Activated CD8-positive, alpha-beta T cell treated with anti-CD3 and anti-CD28 coated beads, Interleukin-2, amount 10 ng/mL, durations not matched to agents 7 days and 5 days (primary cell): ENCODE data around the gene SWAP70. TPM values are rescaled to one million over a fixed set of nuclear protein-coding genes. Genes with fewer than 3 reads are reported as not detected.

Experiments used
- ATAC-seq: fragments of 150-1000 bp; cut with Tn5 transposase; one replicate; pipeline ENCODE4 v1.10.0; 2021; ENCODE audit warnings: moderate library complexity
- CTCF ChIA-PET: fragments of 350-600 bp; sonication (Branson Sonifier 250); formaldehyde crosslinking; loops from one replicate; lab custom pipeline; 2021; ENCODE audit warnings: antibody characterized with exemption; lab: Charles Lee
- POLR2A ChIA-PET: fragments of 350-600 bp; sonication (Branson Sonifier 250); formaldehyde crosslinking; loops from one replicate; lab custom pipeline; 2021; ENCODE audit warnings: antibody characterized with exemption; lab: Charles Lee
- DNase-seq: peaks from one replicate; pipeline ENCODE4 v3.0.0-alpha.2; 2020
- H3K27ac Mint-ChIP-seq: one replicate; pipeline ENCODE4 v1.8.0; 2021; ENCODE audit warnings: mild to moderate bottlenecking, mixed read lengths
- H3K27me3 Mint-ChIP-seq: one replicate; pipeline ENCODE4 v1.8.0; 2021; ENCODE audit warnings: low read depth, mixed read lengths
- H3K36me3 Mint-ChIP-seq: one replicate; pipeline ENCODE4 v1.8.0; 2021; ENCODE audit warnings: low read depth, mixed read lengths
- H3K4me1 Mint-ChIP-seq: one replicate; pipeline ENCODE4 v1.8.0; 2021; ENCODE audit warnings: low read depth, mixed read lengths
- H3K4me3 Mint-ChIP-seq: one replicate; pipeline ENCODE4 v1.8.0; 2021; ENCODE audit warnings: mild to moderate bottlenecking, mixed read lengths
- H3K9me3 Mint-ChIP-seq: one replicate; pipeline ENCODE4 v1.8.0; 2022; ENCODE audit warnings: mixed read lengths; ENCODE audit not compliant: insufficient read depth
- total RNA-seq, 2 experiments: library from RNA; stranded (reverse); gene quantifications; one replicate each; pipeline ENCODE4 v1.2.3, GENCODE V29; 2021

The SWAP70 gene
- total RNA-seq, 2 experiments from 2014 or later: 11.5 to 13.3 TPM

DNA sequence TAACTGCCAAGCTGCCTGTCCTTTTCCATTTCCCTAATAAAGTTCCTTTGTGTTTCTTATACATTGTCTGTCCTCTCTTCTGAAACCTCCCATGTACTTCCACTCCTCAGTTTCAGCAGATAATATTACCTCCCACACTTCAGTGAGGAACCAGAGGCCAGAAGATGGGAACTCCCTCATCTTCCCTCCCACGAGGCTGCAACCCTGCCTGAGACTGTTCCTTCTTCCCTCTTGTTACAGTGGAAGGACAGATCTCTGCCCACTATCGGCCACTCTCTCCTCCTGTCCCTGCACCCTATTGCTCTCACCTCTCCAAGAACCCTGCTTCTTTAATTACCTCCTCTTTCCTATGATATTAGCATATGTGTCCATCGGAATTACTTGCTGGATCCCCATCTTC is 38.1 kb upstream of the SWAP70 start:
- no peaks in the 10 kb centered on the region for H3K36me3 Mint-ChIP-seq
- POLR2A ChIA-PET: no interaction called here
- CTCF ChIA-PET: interaction anchor here (1.0 to 6.1 kb wide), 2 partner anchors 12 to 119 kb away, joined by 4 to 23 read pairs; no protein-coding TSS in a partner anchor
- ATAC-seq (no peak), DNase-seq (no peak)
- H3K9me3 Mint-ChIP-seq: no peaks in the 10 kb centered on the region
- no peaks in the 10 kb centered on the region for H3K4me1 Mint-ChIP-seq
- no peak overlapping the region for H3K4me3 Mint-ChIP-seq
- H3K27ac Mint-ChIP-seq: no peak overlapping the region
- peaks cover 15% of the 10 kb centered on the region for H3K27me3 Mint-ChIP-seq

DNA sequence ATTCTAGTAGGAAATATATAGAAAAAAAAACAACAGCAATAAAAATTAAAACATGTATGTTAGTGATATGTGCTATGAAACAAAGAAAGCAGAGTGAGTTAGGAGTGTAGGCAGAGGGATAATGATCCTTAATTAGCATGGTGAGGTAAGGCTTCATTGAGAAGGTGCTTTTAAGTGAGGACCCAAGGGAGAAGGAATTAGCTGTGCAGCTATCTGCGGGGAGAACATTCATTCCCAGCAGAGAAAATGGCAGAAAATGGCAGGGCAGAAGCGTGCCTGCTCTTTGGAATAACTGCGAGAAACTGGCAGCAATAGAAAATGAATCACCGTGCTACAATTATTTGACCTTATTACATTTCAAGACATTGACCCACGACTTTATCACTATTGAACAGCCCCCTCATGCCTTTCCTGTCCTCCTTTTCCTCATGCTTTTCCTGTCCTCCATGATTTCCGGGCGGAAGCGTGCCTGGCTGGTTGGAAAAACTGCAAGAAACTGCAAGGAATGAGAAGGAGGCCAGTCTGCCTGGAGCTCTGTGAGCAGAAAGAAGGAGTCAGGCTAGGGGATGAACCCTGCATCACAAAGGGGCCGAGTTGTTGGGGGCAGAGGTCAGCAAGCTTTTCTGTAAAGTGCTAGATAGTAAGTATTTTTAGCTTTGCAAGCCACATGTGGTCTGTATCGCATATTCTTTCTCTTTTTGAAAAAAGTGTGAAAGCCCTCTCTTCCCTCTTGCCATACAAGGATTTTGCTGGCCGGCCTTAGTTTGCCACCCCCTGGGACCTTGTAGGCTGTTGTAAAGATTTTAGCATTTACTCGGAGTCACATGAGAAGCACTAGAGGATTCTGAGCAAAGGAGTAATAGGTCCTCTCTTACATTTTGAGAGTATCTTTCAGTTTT is 37.1 kb upstream of the SWAP70 start:
- CTCF ChIA-PET: interaction anchor here (6.1 kb wide), 1 partner anchor 13 kb away, joined by 23 read pairs; no protein-coding TSS in a partner anchor
- H3K36me3 Mint-ChIP-seq: no peaks in the 10 kb centered on the region
- no peak overlapping the region for H3K4me3 Mint-ChIP-seq
- DNase-seq (no peak), ATAC-seq (no peak)
- no peak overlapping the region for H3K27ac Mint-ChIP-seq
- peaks cover 15% of the 10 kb centered on the region for H3K27me3 Mint-ChIP-seq
- no peaks in the 10 kb centered on the region for H3K9me3 Mint-ChIP-seq
- POLR2A ChIA-PET: no interaction called here
- no peaks in the 10 kb centered on the region for H3K4me1 Mint-ChIP-seq

DNA sequence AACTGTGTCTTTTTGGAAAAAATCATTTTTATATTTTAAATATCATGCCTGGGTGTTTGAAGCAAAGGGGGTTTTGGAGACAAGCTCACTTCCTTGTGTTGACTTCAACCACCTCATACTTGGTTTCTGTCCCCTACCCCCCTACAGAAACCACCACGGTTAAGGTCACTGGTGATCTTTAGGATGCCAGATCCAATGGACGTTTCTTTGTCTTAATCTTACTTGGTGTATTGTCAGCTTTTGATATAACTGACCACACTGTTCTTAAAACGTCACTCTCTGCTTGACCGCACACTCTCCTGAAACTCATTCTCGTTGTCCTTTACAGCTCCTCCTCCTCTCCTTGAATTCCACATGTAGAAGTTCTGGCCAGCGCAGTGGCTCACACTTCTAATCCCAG is 34.8 kb upstream of the SWAP70 start:
- H3K36me3 Mint-ChIP-seq: no peaks in the 10 kb centered on the region
- ChIA-PET CTCF (interaction anchor here (0.8 to 1.3 kb wide), 3 partner anchors 16 to 118 kb away, joined by 3 to 6 read pairs (median 4); no protein-coding TSS in a partner anchor), POLR2A (interaction anchor here (1.6 kb wide), 1 partner anchor 16 kb away, joined by 5 read pairs; no protein-coding TSS in a partner anchor)
- H3K27ac Mint-ChIP-seq: no peak overlapping the region
- H3K4me3 Mint-ChIP-seq: no peak overlapping the region
- no peaks in the 10 kb centered on the region for H3K9me3 Mint-ChIP-seq
- DNase-seq: no peak
- peaks cover 15% of the 10 kb centered on the region for H3K27me3 Mint-ChIP-seq
- H3K4me1 Mint-ChIP-seq: no peaks in the 10 kb centered on the region
- no peak for ATAC-seq

DNA sequence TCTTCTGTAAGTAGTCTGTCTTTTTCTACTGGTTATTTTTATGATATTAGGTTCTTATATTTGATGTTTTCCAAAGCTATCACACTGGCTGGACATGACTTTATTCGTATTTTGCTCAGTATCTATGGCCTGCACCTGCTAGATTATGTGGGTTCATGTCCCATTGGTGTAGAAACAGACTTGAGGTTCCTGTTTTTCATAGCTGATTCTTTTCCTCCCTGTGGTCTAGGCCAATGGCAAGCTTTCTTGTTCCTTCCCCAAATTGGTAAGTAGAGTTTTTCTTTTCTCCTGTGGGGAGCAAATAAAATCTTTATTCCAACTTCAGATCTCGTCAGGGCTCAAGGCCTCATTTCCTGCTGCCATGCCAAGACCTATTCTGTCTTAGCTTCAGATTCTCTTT is 30.2 kb upstream of the SWAP70 start:
- CTCF ChIA-PET: interaction anchor here (0.7 to 1.0 kb wide), 2 partner anchors 98 to 115 kb away, joined by 3 read pairs; no protein-coding TSS in a partner anchor

DNA sequence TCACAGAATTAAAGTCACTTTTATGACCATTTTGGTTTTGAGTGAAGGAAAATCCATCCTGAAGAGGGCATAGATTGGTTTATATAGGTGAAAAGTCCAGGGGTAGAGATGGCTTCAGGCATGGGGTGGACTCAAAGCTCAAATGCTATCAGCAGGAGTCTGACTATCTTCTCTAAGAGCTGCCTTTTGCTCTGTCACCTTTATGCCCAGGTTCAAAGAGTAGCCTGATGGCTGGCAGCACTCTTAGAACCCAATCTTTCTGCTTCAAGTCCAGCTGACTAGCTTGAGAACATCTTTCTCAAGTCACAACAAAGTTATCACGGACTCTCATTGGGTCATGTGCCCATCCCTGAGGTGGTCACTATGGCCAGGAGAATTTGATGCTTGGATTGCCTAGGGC is 27.2 kb upstream of the SWAP70 start:
- Mint-ChIP-seq H3K4me1 (peaks cover 3% of the 10 kb centered on the region), H3K9me3 (no peaks in the 10 kb centered on the region), H3K4me3 (no peak overlapping the region), H3K27ac (no peak overlapping the region), H3K27me3 (peaks cover 10% of the 10 kb centered on the region), H3K36me3 (no peaks in the 10 kb centered on the region)
- CTCF ChIA-PET: interaction anchor here (1.2 kb wide), 1 partner anchor 24 kb away, joined by 4 read pairs; no protein-coding TSS in a partner anchor
- ATAC-seq: no peak
- DNase-seq: no peak
- POLR2A ChIA-PET: interaction anchor here (0.6 kb wide), 1 partner anchor 100 kb away, joined by 3 read pairs; no protein-coding TSS in a partner anchor

More for the DNA sequence above, 30.2 kb upstream of the SWAP70 start:
- POLR2A ChIA-PET: no interaction called here
- H3K36me3 Mint-ChIP-seq: no peaks in the 10 kb centered on the region
- no peak for ATAC-seq
- H3K27ac Mint-ChIP-seq: no peak overlapping the region
- no peak overlapping the region for H3K4me3 Mint-ChIP-seq
- H3K4me1 Mint-ChIP-seq: no peaks in the 10 kb centered on the region
- no peaks in the 10 kb centered on the region for H3K9me3 Mint-ChIP-seq
- DNase-seq: no peak
- H3K27me3 Mint-ChIP-seq: peaks cover 5% of the 10 kb centered on the region

DNA sequence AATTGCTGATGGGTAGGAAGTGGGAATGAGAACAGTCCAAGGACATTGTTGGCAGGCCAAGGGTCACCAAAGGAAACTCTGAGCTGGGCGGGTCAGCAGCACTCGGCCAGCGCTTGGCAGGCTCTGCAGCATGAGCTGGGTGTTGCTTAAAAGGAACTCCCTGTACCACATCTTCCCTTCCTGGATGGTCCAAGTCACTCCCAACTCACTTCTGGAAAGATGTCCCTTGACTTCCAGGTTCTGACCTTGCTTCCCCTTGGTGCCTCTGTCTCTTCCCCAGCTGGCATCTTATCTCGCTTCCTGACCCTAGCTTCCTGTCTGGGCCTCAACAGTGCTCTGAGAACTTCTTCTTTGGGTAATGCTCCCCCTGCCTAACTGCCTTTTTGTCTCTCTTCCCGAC is 24.8 kb upstream of the SWAP70 start:
- Mint-ChIP-seq H3K27ac (no peak overlapping the region), H3K4me3 (no peak overlapping the region), H3K9me3 (no peaks in the 10 kb centered on the region), H3K27me3 (peaks cover 7% of the 10 kb centered on the region), H3K36me3 (no peaks in the 10 kb centered on the region), H3K4me1 (peaks cover 3% of the 10 kb centered on the region)
- ATAC-seq (no peak), DNase-seq (no peak)
- POLR2A ChIA-PET: no interaction called here
- CTCF ChIA-PET: interaction anchor here (0.8 kb wide), 1 partner anchor 11 kb away, joined by 3 read pairs; no protein-coding TSS in a partner anchor

DNA sequence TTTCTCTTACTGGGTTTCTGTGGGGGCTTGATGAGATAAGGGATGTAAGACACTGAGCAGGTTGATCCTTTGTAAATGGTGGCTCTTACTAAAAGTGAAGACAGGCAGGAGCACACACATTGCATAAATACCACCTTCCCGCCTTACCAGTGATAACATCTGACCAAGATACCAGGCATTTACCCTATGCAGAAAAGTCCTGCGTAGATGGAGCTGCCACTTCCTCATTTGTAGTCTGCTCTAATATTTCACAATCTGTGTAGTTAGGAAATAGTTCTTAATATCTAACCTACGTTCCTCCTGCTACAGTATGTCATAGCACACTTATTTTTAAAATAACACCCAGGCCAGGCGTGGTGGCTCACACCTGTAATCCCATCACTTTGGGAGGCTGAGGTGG is 23.9 kb upstream of the SWAP70 start:
- POLR2A ChIA-PET: no interaction called here
- DNase-seq (no peak), ATAC-seq (no peak)
- no peak overlapping the region for H3K4me3 Mint-ChIP-seq
- CTCF ChIA-PET: interaction anchor here (0.8 kb wide), 1 partner anchor 11 kb away, joined by 3 read pairs; no protein-coding TSS in a partner anchor
- H3K36me3 Mint-ChIP-seq: no peaks in the 10 kb centered on the region
- H3K27me3 Mint-ChIP-seq: peaks cover 11% of the 10 kb centered on the region
- no peaks in the 10 kb centered on the region for H3K9me3 Mint-ChIP-seq
- H3K4me1 Mint-ChIP-seq: peaks cover 3% of the 10 kb centered on the region
- H3K27ac Mint-ChIP-seq: no peak overlapping the region

DNA sequence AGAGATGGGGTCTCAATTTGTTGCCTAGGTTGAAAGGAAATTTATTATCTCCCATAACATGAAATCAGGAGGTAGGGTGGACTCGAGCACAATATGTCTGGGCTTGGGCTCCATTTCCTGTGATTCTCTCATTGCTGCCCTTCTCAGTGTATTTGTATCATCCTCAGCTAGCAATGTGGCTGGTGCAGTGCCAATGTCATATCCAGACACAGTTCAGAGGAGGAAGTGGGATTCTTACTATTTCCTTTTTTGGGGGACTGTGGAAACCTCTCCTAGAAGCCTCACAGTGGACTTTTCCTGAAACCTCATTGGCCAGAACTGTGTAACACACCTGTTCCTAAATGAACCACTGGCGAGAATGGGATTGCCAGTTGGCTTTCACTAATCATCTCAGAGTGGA is 21.0 kb upstream of the SWAP70 start:
- peaks cover 3% of the 10 kb centered on the region for H3K4me1 Mint-ChIP-seq
- CTCF ChIA-PET: no interaction called here
- H3K36me3 Mint-ChIP-seq: no peaks in the 10 kb centered on the region
- POLR2A ChIA-PET: no interaction called here
- ATAC-seq: no peak
- H3K9me3 Mint-ChIP-seq: peaks cover 6% of the 10 kb centered on the region
- DNase-seq: no peak
- H3K27me3 Mint-ChIP-seq: peaks cover 17% of the 10 kb centered on the region
- no peak overlapping the region for H3K27ac Mint-ChIP-seq
- H3K4me3 Mint-ChIP-seq: no peak overlapping the region

DNA sequence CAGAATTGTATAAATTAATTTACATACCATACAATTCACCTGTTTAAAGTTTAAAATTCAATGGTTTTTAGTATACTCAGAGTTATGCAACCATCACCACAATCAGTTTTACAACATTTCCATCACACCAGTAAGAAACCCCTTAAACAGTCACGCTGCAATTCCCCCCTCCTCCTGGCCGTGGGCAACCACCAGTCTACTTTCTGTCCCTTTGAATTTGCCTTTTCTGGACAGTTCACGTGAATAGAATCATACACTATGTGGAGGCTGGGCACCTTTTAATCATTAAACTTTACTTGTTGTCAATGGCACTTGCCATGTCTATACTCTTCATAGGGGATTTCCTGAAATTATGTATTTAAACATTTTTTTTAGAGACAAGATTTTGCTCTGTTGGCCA is 20.1 kb upstream of the SWAP70 start:
- CTCF ChIA-PET: no interaction called here
- Mint-ChIP-seq H3K36me3 (no peaks in the 10 kb centered on the region), H3K4me3 (no peak overlapping the region), H3K4me1 (peaks cover 3% of the 10 kb centered on the region), H3K27ac (no peak overlapping the region), H3K27me3 (peaks cover 21% of the 10 kb centered on the region), H3K9me3 (peaks cover 6% of the 10 kb centered on the region)
- ATAC-seq (no peak), DNase-seq (no peak)
- POLR2A ChIA-PET: no interaction called here

DNA sequence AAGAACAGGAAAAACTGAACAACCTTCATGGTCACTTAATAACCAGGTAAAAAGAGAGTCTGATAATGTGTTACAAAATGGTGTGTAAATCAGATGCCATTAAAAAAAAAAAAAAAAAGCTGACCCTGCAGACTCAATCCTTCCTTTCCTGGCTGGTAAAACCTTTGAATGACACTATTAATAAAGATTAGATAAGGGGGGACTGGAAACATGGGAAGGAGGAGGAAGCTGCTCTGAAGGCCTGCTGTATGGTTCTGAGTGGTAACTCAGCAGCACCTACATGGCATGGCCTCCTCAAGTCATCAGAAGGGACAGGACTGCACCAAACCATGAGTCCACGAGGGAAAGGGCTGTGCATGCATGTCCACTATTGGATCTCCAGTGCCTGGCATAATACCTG is 18.0 kb upstream of the SWAP70 start:
- no peak overlapping the region for H3K27ac Mint-ChIP-seq
- ChIA-PET CTCF (no interaction called here), POLR2A (no interaction called here)
- H3K27me3 Mint-ChIP-seq: peaks cover 16% of the 10 kb centered on the region
- peaks cover 6% of the 10 kb centered on the region for H3K9me3 Mint-ChIP-seq
- no peaks in the 10 kb centered on the region for H3K36me3 Mint-ChIP-seq
- DNase-seq (no peak), ATAC-seq (no peak)
- H3K4me1 Mint-ChIP-seq: no peaks in the 10 kb centered on the region
- no peak overlapping the region for H3K4me3 Mint-ChIP-seq

DNA sequence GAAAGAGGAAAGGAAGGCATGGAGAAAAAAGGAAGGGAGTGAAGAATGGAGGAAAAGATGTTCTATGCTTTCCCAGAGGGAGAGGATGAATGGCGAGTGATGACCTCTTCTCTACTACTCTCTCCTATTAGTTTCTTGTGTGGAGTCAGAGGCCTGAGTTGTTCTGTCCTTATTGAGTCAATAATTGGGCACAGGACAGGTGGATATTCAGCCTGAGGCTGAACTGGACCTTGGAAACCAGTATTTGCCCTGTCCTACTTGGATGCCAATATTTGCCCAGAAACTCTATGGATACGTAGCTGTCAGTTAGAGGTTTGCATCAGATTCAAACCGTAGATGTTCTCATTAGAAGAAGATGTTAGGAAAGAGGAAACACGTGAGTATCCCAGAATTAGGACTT is 17.6 kb upstream of the SWAP70 start:
- no peak overlapping the region for H3K4me3 Mint-ChIP-seq
- CTCF ChIA-PET: no interaction called here
- ATAC-seq (no peak), DNase-seq (no peak)
- peaks cover 6% of the 10 kb centered on the region for H3K9me3 Mint-ChIP-seq
- no peaks in the 10 kb centered on the region for H3K36me3 Mint-ChIP-seq
- H3K4me1 Mint-ChIP-seq: no peaks in the 10 kb centered on the region
- POLR2A ChIA-PET: interaction anchor here (0.7 kb wide), 1 partner anchor 81 kb away, joined by 3 read pairs; no protein-coding TSS in a partner anchor
- no peak overlapping the region for H3K27ac Mint-ChIP-seq
- H3K27me3 Mint-ChIP-seq: peaks cover 16% of the 10 kb centered on the region

DNA sequence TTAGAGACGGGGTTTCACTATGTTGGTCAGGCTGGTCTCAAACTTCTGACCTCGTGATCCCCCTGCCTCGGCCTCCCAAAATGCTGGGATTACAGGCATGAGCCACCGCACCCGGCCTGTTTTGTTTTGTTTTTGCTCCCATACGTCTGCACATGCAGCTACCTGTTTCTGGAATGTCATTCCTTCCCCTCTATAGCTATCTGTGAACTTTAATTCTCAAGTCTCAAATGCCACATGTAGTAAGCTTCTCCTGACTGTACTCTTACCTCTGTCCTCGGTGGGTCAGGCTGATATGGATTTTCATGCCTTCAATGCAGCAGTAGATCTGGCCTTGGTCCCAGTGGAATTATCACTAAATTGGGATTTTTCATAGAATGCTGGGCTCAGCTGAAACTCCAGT is 12.4 kb upstream of the SWAP70 start:
- ChIA-PET POLR2A (no interaction called here), CTCF (no interaction called here)
- H3K36me3 Mint-ChIP-seq: no peaks in the 10 kb centered on the region
- no peak overlapping the region for H3K4me3 Mint-ChIP-seq
- H3K4me1 Mint-ChIP-seq: no peaks in the 10 kb centered on the region
- H3K9me3 Mint-ChIP-seq: peaks cover 6% of the 10 kb centered on the region
- H3K27me3 Mint-ChIP-seq: peaks cover 7% of the 10 kb centered on the region
- DNase-seq (no peak), ATAC-seq (no peak)
- no peak overlapping the region for H3K27ac Mint-ChIP-seq
